GM19240 (cell line): ENCODE data around the gene KCNMA1.

Experiments used
- DNase-seq: peaks from one replicate; pipeline ENCODE4 v3.0.0; 2011; ENCODE audit warnings: low spot score; ENCODE audit not compliant: insufficient read length

The KCNMA1 gene

DNA sequence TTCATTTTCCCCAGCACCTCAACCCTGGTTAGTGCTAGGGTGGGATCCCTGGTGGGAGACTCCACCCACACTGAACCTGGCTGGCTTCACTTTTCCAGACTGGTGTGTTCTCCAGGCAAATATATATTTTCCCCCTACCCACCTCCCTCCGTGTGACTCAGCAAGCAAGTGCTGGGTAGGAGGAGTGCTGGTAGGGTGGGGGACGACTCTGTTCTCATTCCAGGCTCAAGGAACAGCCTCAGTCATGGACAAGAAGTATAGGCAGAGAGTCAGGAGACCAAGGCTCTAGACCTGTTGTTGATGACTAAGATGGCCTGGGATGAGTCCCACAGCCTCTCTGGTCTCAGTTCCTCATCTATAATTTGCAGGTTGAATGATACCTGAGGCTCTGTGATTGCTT lies 328.1 kb downstream of the KCNMA1 start:
- no peak for DNase-seq

DNA sequence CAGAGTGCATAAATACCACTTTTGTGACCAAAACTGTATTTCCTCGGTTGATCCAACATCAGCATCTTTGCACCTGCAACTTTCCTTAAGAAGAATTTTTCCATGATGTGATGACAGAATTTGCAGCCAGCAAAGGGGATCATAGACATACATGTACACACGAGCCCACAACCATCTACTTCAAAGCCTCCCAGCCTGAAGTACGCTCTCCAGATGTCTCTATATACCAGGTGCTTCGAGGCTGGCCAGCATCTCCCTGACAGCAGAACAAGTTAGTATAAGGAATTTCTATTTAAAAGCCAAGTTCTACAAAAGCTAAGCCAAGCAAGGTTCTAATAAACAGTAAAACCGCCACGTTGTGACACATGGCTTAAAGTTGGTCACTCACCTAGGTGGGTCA lies 328.5 kb downstream of the KCNMA1 start:
- DNase-seq: no peak

DNA sequence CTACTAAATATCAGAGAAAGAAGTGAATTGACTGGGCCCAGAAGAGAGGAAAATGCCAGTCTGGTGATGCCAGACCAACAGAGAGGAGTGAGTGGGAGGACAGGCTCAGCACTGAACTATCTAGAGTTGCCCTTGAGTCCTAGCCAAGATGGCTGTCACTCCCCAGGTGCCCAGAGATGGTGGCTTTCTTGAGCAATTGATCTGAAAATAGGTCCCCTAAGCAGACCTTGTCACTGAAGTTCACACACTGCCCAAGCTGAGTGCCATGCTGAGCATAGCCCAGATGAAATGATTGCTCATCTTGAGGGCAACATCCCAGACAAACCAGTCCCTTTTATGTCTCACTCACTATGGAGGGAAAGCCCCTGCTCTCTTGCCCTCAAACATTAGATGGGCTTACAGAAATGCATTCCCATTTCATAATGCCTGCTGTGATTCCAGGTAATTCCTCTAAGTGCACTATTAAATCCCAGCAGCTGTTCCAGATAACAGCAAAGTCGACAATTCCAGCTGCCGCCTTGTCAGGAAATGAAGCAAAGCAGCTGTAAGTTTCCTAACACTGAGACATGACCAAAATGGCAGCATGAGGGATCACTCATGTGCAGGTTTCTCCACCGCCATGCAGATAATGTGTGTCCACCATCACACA lies 329.4 kb downstream of the KCNMA1 start:
- no peak for DNase-seq

DNA sequence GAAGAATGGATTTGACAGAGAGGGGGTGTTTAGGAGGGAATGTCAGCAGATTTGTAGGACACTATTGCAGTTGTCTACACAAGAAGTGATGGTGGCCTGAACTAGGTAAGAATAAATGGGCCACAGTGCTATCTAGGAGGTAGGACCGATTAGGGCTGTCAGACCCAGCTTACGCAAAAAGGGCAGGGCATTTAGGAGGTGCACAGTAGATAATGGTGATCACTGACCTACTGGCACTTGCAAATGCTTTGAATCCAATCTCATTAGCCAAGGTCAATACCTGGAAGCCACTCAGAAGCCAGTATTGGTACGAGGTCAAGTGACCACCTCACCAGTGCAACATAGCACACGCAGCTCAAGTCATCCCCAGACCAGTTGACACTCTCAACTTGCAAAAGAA lies 330.9 kb downstream of the KCNMA1 start:
- no peak for DNase-seq

DNA sequence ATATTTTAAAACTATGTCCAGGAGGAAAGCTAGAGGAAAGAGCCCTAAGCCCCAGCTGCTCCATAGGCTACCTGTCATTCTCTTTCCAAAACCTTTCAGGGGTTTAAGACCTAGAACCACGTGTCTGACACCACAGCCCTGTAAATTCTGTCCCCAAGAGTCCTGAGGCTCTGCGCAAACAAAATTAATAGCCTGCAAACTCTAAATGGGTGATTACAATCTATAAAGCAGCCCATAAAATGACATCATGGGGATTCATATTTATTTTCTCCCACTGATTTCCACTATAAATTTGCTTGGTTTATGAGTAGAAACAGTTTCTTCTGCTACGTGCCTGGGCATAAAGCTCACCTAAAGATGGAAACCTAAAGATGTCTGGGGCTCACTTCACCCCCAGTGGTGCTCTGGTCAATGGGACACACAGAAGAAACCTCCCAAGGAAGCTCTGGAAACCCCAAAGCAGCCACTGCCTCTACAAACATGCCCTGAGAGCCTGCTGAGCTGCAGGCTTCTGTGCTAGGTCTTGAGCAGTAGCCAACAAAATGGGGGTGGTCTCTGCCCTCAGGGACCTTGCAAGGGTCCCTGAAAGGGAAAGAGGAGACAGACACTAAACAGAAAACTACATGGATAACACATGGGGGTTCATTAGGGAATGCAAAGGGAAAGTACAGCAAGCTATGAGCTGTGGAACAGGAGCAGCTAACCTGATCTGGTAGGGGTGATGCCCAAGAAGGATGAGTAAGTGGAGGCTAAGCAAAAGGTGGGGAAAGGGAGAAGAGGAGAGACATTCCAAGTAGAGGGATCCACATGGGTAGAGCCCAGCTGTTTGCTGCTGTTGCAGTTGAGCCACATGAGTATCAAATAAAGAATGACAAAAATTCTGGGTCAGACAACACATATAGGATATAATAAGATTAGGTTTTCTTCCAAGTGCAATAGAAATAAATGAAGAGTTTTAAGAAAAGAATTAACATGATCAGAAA lies 331.7 kb downstream of the KCNMA1 start:
- DNase-seq: no peak

DNA sequence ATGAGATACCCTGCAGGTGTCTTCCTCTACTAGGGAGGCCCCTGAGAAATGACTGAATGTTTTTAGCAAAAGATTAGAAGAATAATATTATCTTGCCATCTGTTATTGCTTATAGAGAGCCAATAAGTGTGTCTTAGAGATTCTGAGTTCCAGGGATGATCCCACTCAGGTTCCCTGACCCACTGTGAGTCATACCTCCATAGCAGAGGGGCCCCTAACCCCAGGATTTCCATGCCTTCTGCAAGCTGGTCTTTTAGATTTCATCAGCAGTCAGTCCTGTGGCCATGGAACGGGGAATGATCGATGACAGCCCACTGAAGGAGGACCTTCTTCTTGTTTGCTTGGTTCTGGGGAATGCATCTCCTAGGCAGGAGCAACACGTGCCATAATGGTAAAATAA lies 333.4 kb downstream of the KCNMA1 start:
- DNase-seq: no peak

DNA sequence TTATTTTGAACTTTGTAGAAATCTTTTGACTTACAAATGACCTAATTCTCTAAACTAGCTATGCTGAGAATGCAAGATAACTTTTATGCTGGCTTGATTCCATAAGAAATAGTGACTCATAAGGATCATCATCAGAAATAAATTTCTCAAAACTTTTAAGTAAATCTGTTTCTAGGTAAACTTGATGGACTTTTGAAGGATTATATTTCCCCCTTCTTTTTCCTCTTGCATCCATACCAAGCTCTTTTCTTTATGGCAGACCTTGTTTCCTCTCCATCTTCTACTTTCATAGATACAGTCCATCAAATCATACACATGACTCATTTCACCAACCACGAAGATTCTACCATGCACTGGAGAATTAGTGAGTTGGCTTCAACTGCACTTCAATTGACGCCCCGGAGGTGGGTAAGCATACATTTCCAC lies 336.3 kb downstream of the KCNMA1 start:
- DNase-seq: no peak

DNA sequence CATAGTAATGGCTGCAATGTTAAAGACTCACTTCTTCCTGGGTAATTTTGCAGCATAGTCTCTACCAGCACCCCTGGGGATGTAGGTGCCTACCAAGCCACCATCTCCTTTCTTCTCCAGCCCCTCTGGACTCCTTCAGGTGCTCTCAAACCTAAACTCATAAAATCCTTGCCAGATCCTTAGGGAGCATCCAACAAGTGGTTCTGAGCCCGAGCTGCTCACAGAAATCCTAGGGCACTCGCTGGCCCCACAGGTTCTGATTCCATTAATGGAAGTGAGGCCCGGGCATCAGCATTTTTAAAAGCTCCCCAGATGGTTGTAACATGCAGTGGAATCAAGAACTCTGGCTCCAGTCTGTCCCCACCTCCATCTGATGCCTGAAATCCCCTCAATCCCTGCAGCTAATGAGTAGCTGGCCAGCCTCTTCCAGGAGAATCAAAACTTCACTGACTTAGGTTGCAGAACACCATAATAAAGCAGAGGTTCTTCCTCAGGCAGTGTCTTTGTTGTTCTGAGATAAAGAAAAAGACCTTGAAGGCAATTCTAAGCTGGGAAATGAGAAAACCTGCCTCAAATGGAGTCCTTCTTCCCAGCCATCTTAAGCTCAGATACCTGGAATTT lies 336.8 kb downstream of the KCNMA1 start:
- DNase-seq: no peak

DNA sequence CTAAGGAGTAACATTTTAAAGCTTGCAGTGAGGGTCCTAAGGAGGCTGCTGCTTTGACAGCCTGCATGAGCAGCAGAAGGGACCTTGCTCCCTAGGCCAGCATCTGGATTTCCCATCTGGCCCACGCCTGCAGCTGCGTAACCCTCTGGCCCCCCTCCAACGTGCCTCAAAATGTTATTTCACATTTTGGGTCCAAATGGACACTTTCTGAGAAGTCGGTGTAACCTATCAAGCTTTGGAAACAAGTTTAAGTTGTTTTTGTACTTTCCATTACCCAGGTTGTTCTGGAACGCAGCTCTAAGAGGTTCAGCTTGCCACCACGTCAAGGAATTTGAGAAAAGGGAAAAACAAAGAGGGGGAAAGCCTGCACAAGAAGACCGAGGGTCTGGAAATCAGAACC lies 338.3 kb downstream of the KCNMA1 start:
- no peak for DNase-seq

DNA sequence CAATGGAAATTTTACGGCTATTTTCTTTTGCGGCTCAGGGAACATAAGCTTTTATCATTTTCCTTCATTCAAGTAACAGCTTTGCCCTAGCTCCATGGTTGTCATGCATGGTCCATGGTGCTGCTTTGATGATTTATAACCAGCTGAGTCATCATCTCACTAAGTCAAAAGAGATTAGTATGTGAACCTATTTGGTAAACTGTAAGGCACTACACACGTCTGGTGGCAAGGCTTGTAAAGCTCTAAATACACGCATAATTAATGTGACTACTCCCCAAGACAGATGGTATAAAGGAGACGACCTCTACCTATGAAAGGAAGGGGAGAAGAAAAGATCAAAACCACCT lies 340.2 kb downstream of the KCNMA1 start:
- no peak for DNase-seq

DNA sequence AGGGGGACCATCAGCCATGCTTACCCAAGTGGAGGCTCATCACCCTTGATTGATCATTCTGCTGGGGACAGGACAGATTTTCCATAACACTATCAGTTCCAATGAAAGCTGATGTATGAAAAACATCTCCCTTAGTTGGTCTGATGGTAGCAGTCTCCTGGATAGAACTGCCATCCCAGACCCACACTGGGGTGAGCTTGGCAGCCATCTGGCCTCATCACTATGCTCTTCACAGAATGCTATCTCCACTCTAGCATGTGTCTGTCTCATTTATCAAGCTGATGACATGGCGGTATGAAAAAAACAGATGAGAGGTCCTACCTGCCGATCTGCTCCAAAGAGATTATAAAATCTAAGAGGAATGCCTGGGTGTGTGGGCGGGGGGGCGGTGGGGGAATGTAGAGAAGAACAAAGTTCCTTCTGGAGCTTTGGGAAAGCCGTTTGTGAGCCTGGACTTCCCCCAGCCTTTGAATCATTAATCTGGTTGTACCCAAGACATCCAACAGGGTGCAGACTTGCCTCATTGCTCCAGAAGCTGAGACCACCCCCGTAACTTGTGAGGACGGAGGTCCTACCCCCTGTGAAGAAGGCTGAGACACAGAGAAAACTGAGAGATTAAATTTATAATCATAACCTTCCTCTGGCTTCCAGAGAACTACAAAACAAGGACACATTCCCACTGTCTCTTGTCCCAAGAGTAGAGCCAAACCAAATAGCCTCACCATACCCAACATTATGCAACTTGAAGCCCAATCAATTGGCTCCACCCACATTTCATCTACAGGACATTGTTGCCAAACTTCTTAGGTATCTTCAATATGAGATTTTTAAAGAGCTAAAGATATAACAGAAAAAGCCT lies 340.8 kb downstream of the KCNMA1 start:
- DNase-seq: no peak

DNA sequence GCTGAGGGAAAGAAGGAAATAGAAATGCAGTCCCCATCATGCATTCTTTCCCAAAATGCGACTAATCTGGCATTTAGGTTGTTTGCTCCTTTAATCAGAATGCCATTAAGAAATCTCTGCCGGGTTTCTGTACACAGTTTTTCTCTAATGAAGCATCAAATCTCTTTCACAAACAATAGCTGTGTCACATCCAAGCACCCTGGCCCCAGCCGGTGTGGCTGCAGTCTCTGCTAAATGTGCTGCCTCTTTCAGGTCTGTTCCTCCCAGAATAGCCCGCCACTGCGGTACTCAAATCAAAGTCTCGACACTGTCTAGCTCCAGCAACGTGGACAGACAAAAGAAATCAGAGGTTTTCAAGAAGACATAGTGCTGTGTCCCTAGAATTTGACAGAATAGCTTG lies 343.8 kb downstream of the KCNMA1 start:
- no peak for DNase-seq

DNA sequence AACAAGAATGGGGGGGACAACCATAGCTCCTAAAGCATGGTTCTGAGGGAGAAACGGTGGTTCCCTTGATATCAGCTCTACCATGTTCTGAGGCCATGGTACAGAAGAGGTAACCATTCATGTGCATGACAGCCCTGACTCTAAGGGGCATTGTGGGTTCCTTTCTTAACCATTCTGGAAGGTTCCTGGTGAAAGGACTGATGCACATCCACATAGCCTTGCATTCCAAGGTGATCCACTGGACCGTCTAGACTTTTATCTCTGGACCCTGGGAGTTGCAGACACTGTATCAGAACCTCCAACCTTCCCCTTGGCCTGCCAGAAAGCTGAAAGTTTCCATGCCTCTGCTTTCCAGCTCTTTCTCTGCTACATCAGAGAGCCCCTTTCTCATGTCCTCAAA lies 344.3 kb downstream of the KCNMA1 start:
- DNase-seq: no peak

DNA sequence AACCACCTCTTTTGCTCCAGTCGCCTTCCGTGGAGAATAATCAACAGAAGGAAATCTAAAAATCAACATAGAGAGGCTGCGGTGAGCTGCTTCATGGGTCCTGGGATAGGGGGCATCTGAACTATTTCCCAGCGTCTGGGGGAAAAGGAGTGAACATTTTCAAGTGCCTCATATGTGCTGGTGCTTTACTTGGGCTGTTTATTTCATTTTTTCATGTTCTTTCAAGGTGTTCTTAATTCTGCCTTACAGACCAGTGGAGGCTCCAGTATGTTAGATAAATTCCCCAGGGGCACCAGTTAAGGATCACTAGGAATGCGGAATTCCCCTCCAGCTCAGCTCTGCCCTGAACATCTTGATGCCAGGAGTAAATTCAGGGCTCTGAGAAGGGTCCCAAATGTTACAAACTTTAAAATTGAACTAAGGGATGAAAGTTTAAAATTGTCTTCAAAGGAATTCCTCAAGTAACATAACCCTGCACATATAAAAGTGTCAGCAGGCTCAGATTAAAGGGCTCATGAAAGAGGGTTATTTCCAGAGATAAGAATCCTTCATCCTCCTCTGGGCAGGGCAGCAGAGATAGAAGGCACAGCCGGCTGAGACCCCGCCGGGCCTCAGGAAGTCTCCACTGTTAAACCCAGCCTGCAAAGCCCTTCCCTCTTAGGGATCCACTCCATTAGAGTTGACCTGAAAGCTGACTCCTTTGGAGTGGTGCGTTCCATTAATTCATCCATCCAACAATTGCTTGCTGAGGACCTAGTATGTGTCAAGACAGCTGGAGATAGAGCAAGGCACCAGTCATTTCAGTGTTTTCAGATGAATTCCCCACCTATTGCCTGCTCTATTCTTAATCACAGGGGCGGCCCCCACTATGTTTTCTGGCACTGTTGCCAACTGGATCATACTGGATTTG lies 345.8 kb downstream of the KCNMA1 start:
- DNase-seq: no peak

DNA sequence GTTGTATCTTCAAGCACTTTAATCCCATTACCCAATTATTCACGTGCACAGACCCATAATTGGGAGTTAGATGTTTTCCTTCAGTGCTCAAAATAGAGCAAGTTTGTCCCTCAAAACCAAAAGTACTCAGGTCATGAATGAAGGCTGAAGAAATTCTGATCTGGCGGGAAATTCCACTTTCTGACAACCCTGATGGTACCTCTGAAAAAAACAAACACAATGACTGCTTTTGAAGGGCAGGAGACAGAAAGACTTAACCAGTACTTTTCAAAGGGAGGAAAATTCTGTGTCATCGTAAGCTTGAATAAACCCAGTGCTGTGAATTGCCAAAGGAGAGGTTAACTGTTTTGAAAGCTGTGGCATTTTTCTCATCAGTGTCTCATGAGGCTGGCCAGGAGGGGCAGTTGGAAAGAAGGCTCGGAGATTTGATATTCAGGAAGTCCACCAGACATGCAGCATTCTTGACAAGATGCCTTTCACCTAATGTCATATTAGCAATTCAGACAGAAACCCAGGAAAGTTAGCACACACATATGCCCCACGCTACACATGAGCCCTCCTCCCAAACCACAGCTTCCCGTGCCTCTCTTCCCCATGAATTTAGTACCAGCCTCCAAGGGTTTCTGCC lies 347.0 kb downstream of the KCNMA1 start:
- DNase-seq: no peak

DNA sequence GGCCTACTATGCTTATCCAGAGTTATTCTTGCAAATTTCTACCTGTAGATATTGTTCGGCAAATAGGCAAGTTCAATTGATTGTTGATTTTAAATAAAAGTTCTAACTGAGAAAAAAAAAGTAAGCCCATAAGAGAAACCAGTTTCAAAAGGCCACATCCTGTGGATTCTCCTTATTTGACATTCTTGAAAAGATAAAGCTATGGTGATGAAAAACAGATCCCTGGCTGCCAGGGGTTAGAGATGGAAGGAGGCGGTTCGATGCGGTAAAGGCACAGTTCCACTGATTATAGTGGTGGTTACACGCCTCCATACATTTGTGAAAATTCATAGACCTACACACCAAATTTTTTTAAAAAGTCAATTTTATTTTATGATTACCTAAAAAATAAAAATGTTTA lies 347.8 kb downstream of the KCNMA1 start:
- DNase-seq: no peak

DNA sequence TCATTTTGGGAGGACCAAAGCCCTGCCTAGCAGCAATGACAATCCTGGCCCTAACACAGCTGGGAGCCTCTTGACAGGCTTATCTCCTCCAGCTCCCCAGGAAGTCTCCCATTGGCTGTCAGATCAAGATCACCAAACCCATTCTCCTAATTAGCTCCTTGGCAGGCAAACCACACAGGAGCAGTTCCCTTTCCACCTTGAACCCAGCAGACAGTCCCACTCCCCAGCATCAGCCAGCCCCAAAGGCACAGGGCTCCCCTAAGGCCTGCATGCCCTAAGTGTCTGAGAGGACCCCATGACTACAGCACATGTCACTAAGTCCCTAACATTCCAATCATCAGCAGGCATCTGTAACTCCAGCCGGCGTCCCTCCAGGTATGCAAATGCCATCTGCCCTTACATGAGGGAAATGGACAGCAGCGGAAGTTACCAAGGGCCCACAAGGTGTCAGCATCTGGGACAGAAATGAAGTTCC lies 348.5 kb downstream of the KCNMA1 start:
- DNase-seq: no peak

DNA sequence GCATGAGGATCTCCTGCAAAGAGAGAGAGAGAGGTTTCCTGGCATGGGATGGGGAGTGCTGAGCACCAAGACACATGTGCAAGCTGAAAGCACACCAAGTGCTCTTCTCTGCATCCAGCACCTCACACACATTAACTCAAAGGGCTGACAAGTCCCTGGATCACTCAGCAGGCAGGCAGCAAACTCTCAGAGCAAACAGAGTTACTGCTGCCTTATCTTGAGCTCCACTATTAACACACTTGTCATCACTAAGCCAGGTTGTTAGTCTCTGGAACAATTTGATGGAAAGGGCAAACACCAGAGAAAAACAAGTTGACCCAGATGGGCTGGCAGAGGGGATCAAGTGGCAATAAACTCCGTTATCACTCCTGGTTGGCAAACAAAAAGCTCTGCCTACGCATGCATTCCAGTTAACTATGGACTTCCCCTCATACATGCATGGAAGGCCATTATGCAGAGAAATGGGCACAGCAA lies 349.9 kb downstream of the KCNMA1 start:
- no peak for DNase-seq
